HepG2 (cell line): ENCODE measurements around the gene NPHP1. TPM values are rescaled to one million over a fixed set of nuclear protein-coding genes. Genes with fewer than 3 reads are reported as not detected.

Experiments
- CCDC6 ChIP-seq: sonication (generic); formaldehyde crosslinking; IDR thresholded peaks from 2 replicates; pipeline ENCODE4 v1.8.1; 2022; ENCODE audit warnings: mild to moderate bottlenecking, missing genetic modification reagents, moderate library complexity
- HBP1 ChIP-seq: IDR thresholded peaks from 2 replicates; pipeline ENCODE4 v1.6.1; 2016; ENCODE audit warnings: low read depth, control low read depth
- HNRNPL ChIP-seq: fragments of 200-400 bp; formaldehyde crosslinking; IDR thresholded peaks from 2 replicates; pipeline ENCODE4 v1.6.1; 2017; ENCODE audit warnings: mild to moderate bottlenecking, low read depth, low read length
- SNAI1 ChIP-seq: sonication (generic); formaldehyde crosslinking; IDR thresholded peaks from 2 replicates; pipeline ENCODE4 v1.5.0; 2020; ENCODE audit warnings: mild to moderate bottlenecking, missing genetic modification reagents, borderline replicate concordance
- ZFAT ChIP-seq: sonication (generic); formaldehyde crosslinking; conservative IDR thresholded peaks from 2 replicates; pipeline ENCODE4 v1.8.1; 2023; ENCODE audit warnings: missing genetic modification reagents, inconsistent platforms
- ZFP91 ChIP-seq: sonication (generic); formaldehyde crosslinking; IDR thresholded peaks from 2 replicates; pipeline ENCODE4 v1.9.0; 2022; ENCODE audit warnings: missing genetic modification reagents, mild to moderate bottlenecking, borderline replicate concordance
- ZNF318 ChIP-seq: sonication (generic); formaldehyde crosslinking; IDR thresholded peaks from 2 replicates; pipeline ENCODE4 v1.4.0; 2020; ENCODE audit warnings: mild to moderate bottlenecking, missing genetic modification reagents
- ZNF609 ChIP-seq: sonication (generic); formaldehyde crosslinking; IDR thresholded peaks from 2 replicates; pipeline ENCODE4 v1.4.0; 2020; ENCODE audit warnings: mild to moderate bottlenecking, missing genetic modification reagents, borderline replicate concordance
- ZNF816 ChIP-seq: sonication (generic); formaldehyde crosslinking; IDR thresholded peaks from 2 replicates; pipeline ENCODE4 v1.8.0; 2022; ENCODE audit warnings: missing genetic modification reagents, mild to moderate bottlenecking, borderline replicate concordance
- polyA plus RNA-seq, 8 experiments: library from polyadenylated mRNA; depleted of rRNA in 3 of 8; stranded (reverse) in 7 of 8; unstranded in 1 of 8; fragments of >200 nt; fragmentation: Illumina TruSeq in 4 of 8; extraction: Trizol in 4 of 8; gene quantifications; 2 replicates each; pipeline versions ENCODE4 v1.2.1 to v1.2.3, GENCODE V29; 2011 to 2016; ENCODE audit warnings: low read depth in 4 of 8, missing spikeins in 1 of 8, mixed read lengths in 1 of 8; ENCODE audit not compliant: insufficient read depth in 1 of 8
- total RNA-seq, 5 experiments: library from RNA; depleted of rRNA; stranded (reverse); fragments of >200 nt; fragmentation: Illumina TruSeq; extraction: Trizol; gene quantifications; 2 replicates each; pipeline ENCODE4 v1.2.3, GENCODE V29; 2016; ENCODE audit warnings: low read depth in 1 of 5

NPHP1 gene
- total and polyA plus RNA-seq, 2 of the 13 experiments (the other 11 are each of a cell fraction or from before 2014, with no cell fraction given), result 2.7 to 4.8 TPM

GRCh38 chr2:110211938-110212858 lies 7.4 kb upstream of the NPHP1 start, which contains the start of gene MTLN (continued):
- 0 out of 2 replicates have a peak, but pooled peaks have one; percentile 43 for TF ChIP-seq ZFAT (CRISPR knock-in tag)
- 0 out of 2 replicates have a peak, but pooled peaks have one; percentile 41 for TF ChIP-seq ZNF609 (CRISPR knock-in tag)
- peak; percentile 90; the same call in 1 of the 2 replicates for TF ChIP-seq ZFP91
- TF ChIP-seq CCDC6, result 0 out of 2 replicates have a peak, but pooled peaks have one; percentile 33
- 0 out of 2 replicates have a peak, but pooled peaks have one; percentile 38 for TF ChIP-seq HNRNPL
- peak; percentile 92 for TF ChIP-seq ZNF318
- TF ChIP-seq HBP1 (CRISPR knock-in tag), result peak; percentile 89; the same call in 1 of the 2 replicates
- 0 out of 2 replicates have a peak, but pooled peaks have one; percentile 50 for TF ChIP-seq SNAI1 (CRISPR knock-in tag)
- TF ChIP-seq ZNF816 (CRISPR knock-in tag), result peak; percentile 77; the same call in 1 of the 2 replicates
